GM18508 (cell line): Measurements from ENCODE around the gene DPEP2NB.
"Not testable (repeated sequence)": the region's sequence is repeated elsewhere in the genome, so short reads cannot be mapped to it uniquely, and the experiment has no call there.

ENCODE experiments used
- ATAC-seq: cut with Tn5 transposase; IDR thresholded peaks from one replicate; pipeline ENCODE4 v1.9.1; 2021; ENCODE audit warnings: moderate number of reproducible peaks; ENCODE audit not compliant: insufficient read depth, unreplicated experiment

Gene DPEP2NB

GRCh38 chr16:68019167-68019680 is 3.5 kb upstream of the DPEP2NB start:
- ATAC-seq = no peak

GRCh38 chr16:68013440-68013839 is 2.3 kb downstream of the DPEP2NB start:
- no peak for ATAC-seq

GRCh38 chr16:68009872-68010271 is 5.8 kb downstream of the DPEP2NB start:
- not testable (repeated sequence) for ATAC-seq

GRCh38 chr16:68009157-68009735 is 6.5 kb downstream of the DPEP2NB start:
- ATAC-seq = no peak

GRCh38 chr16:68005786-68006286 is 9.9 kb downstream of the DPEP2NB start:
- ATAC-seq = no peak

- no peak for ATAC-seq
Measured at GRCh38 chr16:68005211-68005610, 10.5 kb downstream of the DPEP2NB start.

GRCh38 chr16:68003031-68003430 is 12.7 kb downstream of the DPEP2NB start:
- no peak for ATAC-seq

- no peak for ATAC-seq
Measured at GRCh38 chr16:68000450-68000849, 15.3 kb downstream of the DPEP2NB start.

- no peak for ATAC-seq
Measured at GRCh38 chr16:67999985-68000384, 15.7 kb downstream of the DPEP2NB start.

- not testable (repeated sequence) for ATAC-seq
Measured at GRCh38 chr16:67998779-67999688, 16.7 kb downstream of the DPEP2NB start, which contains the start of gene DPEP2. DPEP2 (minus strand) TSS chr16:67999484; CDS start chr16:67993212, 6,272 bp downstream.

- ATAC-seq = not testable (repeated sequence)
Measured at GRCh38 chr16:67998231-67998778, 17.4 kb downstream of the DPEP2NB start.

GRCh38 chr16:67996666-67997065 is 19.0 kb downstream of the DPEP2NB start:
- no peak for ATAC-seq

GRCh38 chr16:67995423-67995822 is 20.3 kb downstream of the DPEP2NB start:
- ATAC-seq = no peak

GRCh38 chr16:67994040-67994408 is 21.7 kb downstream of the DPEP2NB start:
- ATAC-seq = not testable (repeated sequence)

GRCh38 chr16:67993207-67994039 is 22.3 kb downstream of the DPEP2NB start:
- ATAC-seq = no peak

GRCh38 chr16:67992661-67993206 is 23.0 kb downstream of the DPEP2NB start:
- ATAC-seq = no peak

GRCh38 chr16:67990018-67990386 is 25.7 kb downstream of the DPEP2NB start:
- ATAC-seq = no peak

- no peak for ATAC-seq
Measured at GRCh38 chr16:67989322-67990017, 26.2 kb downstream of the DPEP2NB start.

GRCh38 chr16:67988675-67989074 is 27.0 kb downstream of the DPEP2NB start:
- ATAC-seq = no peak
